Suppressor macrophage treated with lipopolysaccharide for 1 hour (primary cell): Measurements from ENCODE around the gene DIMT1.
A peak's percentile ranks its signal among the peaks of the same experiment; 100 is the strongest.

Experiments
- DNase-seq, 3 donors: peaks; one replicate each; pipeline ENCODE4 v3.0.0-alpha.2; 2020 to 2022

Gene DIMT1

DNA sequence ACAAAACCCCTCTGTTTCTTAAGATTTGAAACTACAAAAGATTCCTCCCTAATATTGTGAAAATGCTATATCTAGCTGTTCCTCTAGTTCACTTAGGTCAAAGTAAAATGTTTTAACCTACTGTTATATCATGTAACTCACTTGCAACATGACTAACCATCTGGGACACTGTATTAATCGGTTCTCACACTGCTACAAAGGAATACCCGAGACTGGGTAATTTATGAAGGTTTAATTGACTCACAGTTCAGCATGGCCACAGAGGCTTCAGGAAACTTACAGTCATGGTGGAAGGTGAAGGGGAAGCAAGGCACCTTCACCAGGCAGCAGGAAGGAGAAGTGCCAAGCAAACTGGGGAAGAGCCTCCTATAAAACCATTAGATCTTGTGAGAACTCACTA is 34.7 kb downstream of the DIMT1 start:
- peak in 2 of 3 donors; percentile 2 for DNase-seq

DNA sequence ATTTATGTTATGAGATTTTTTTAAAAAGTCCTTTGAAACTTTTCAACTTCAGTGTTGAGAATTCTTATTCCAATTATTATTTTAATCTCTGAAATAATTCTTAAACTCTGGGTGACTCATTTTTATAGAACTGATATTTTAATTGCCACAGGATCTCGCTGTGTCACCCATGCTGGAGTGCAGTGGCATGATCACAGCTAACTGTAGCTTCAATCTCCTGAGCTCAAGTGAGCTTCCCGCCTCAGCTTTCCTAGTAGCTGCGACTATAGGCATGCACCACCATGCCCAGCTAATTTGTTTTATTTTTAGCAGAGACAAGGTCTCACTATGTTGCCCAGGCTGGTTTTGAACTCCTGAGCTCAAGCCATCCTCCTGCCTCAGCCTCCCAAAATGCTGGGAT is 41.0 kb downstream of the DIMT1 start:
- DNase-seq = no peak

DNA sequence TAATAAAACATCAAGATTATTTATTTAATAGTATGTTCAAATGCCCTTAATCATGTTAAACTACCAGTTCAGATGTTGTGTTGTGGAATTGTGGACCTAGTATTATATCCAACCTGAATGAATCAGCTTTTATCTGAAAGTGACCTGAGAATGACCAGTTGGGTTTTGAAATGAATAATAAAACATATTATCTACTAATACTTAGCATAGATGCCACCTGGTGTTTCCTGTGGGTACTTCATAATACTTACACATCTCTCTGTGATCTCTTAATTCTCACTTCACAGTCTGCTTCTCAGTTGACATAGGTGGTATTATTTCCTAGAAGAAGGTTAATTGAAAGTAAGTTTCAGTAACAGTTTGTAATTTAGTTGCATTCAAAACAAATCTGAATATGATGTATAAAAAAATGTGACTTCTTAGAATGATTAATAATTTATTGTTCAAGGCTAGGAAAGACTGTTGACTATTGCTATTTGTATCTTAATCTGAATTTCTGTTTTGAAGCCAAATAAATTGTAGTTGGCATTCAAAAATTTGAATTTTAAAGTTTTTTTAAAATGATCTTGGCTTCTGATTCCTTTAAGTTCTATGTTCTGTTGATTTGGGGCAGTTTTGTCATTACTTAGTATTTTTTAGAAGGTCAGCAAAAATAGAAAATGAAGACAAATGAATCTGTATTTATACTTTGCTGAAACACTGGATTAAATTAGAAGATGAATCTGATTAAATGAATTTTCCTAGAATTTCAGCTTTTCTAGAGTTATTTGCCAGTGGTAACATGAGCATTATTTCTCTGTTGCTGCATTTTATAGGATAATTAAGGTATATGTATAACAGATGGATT is 49.5 kb downstream of the DIMT1 start:
- peak; percentile 73 to 82 (median 76) for DNase-seq

DNA sequence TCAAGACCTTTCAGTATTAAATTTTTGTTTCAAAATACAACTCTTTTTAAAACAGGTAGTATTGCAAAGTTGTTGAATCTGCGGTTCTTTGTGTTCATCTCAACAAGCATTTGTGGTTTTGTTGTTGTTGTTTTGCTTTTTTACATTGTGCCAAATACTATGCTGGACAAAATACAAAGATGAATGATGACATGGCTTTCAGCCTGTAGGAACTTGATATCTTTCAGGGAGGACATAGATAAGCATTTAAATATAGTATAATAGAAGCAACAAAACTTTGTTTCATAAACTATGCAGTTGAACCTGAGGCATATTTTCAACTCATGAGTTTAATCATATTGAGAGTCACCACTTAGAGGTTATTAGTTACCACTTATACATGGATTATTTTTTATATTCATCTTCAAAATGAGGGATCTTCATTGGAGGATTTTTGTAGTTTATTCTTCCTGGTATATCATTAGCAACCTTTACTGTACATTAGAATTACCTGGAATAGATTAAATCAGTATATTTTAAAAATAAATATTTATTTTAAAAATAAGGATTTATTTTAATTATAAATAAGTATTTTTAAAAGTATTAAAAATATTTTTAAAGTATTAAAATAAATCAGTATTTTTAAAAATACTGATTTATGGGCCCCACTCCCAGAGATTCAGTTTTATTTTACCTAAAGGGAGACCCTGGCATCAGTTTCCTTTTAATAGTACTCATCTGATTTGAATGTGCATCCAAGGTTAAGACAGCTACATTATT is 54.8 kb downstream of the DIMT1 start:
- DNase-seq = no peak

DNA sequence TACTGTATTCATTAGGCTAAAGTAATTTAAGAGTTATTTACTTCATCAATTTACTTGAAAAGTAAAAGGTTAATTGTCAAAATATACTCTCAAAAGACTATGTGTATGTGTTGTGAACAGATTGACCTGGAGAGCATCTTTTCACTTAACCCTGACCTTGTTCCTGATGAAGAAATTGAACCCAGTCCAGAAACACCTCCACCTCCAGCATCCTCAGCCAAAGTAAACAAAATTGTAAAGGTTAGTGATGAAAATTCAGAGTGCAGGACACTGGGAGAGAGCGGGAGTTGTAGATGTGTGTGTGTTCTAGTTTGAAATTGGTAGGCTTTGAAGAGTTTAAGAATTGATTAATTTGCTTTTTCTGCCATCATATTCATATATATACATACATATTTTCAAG is 55.8 kb downstream of the DIMT1 start:
- no peak for DNase-seq

DNA sequence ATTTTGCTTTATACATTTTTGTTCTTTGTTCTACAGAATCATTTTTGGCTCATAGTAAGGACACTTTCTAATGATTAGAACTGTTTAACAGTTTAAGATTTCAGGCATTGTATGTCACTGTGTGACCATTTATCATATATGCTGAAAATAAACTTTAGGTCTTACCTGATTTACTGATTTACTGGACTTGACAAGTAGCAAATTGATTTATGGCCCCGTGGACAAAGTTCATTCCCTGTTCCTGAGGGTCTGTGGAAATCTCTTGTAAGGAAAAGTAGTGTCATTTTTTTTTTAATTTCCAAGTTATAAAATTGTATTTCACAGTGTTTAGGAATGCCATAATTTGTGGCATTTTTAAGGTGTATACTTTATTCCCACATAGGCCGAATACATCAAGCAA is 57.0 kb downstream of the DIMT1 start:
- no peak for DNase-seq

DNA sequence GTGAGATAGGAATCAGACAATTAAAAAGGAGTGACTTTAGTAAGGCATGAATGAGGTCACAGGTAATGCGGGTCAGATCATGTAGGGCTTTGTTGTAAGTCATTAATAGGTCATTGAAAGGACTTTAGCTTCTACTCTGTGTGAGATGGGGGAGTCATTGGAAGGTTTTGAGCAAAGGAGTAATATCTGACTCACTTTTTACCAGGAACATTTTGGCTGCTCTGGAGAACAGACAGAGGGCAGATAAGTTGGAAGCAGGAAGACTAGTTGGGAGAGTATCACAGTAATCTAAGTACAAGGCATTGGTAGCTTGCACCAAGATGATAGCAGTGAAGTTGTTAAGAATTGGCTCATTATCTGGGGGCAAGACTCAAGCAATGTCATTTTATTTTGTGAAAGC is 60.3 kb downstream of the DIMT1 start:
- DNase-seq = no peak

DNA sequence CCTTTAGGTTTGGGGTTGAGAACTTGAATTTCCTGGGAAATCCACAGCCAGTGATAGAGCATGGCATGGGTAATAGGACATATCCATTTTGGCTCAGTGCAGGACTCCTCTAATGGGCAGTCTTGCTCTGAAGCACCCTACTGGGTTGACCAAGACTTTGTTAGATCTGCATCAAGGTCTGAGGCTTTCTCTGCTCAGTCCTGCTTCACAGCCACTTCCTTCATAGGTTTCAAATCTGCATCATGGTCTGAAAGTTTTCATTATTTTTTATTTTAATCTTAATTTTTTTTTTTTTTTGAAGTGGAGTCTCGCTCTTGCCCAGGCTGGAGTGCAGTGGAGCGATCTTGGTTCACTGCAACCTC is 61.2 kb downstream of the DIMT1 start:
- no peak for DNase-seq

DNA sequence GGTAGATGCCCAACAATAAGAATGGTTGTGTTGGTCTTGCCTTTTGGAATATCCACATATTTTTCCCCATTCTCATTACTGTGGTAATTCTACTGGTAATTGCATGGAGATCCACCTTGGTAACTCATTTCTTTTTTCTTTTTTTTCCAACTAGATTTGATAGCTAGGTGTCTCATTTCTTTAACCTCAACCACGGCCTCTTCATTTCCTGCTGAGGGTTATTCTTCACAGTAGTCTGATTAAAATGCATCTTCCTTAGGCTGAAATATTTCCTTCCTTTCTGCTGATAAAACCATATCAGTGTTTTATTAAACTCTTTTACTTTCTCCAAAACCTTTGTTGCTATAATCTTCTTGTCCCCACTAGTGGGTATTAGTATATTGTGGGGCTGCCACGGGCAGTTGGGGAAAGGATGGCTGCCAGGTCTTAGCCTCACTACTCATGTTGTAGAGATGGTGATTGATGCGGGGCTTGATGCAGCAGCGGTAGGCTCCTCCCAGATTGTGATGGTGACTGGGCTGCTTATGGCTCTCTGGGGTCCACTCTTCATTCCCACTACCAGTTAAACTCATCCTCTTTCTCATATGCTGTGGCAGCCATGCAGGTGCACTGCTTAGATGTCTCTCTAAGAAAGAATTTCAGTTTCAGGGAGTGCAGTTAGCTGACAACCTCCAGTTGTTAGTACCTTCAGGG is 61.8 kb downstream of the DIMT1 start:
- no peak for DNase-seq

DNA sequence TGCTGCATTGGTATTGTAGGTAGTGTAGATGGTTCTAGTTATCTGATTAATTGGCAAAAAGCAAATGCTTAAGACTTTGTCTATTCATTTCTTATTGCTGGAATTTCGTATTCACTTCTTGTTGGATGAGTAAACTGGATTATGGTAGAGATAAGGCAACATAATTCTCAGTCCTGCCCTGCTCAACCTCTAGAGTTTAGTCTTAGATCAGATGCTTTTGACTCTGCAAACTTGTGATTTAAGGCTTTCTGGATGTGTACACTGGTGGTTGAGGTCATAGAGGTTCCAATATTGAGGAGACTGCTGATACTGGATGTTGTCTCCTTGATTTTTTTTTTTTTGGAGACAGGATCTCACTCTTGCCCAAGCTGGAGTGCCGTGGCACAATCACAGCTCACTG is 62.7 kb downstream of the DIMT1 start:
- DNase-seq = no peak

DNA sequence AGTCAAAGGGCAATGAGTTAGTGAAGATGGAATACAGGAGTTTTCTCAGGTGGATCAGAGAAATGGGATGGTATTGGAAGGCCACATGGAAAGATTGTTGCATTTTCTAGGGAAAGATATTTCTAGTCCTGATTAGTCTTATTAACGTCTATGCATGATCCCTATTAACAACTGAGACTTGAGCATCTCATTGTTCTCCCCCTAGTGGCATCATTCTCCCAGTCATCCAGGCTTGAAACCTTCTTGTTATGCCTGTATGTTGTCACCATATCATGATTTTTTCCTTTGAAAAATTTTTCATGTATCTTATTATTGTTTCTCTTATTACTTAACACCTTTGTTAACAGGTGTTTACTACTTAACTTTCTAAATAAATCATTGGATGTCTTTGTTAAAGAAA is 63.3 kb downstream of the DIMT1 start:
- DNase-seq = peak; percentile 39 to 63 (median 61)
